ENCODE results near the gene TXNL4A.

DNA sequence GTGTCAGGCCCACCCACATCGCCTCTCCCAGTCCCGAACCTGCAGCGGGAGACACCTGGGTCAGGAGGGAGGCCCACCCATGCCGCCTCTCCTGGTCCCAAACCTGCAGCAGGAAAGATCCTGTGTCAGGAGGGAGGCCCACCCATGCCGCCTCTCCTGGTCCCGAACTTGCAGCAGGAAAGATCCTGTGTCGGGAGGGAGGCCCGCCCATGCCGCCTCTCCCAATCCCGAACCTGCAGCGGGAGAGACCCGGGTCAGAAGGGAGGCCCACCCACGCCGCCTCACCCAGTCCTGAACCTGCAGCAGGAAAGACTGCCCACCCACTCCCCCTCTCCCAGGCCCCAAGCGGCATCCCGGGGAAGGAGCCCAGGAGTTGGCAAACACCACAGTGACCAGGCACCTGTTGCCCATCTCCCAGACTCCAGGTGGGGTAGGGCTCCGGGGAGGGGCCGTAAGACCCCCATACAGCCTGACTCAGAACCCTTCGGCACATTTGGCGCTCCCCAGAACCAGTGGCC, 44.7 kb downstream of the TXNL4A start:
- TF ChIP-seq EZH2phosphoT487 (IDR thresholded peaks at IDR 0.05) (no peak), EZH2 (IDR thresholded peaks at IDR 0.05) (no peak)
- TF ChIP-seq, protein P1, sequence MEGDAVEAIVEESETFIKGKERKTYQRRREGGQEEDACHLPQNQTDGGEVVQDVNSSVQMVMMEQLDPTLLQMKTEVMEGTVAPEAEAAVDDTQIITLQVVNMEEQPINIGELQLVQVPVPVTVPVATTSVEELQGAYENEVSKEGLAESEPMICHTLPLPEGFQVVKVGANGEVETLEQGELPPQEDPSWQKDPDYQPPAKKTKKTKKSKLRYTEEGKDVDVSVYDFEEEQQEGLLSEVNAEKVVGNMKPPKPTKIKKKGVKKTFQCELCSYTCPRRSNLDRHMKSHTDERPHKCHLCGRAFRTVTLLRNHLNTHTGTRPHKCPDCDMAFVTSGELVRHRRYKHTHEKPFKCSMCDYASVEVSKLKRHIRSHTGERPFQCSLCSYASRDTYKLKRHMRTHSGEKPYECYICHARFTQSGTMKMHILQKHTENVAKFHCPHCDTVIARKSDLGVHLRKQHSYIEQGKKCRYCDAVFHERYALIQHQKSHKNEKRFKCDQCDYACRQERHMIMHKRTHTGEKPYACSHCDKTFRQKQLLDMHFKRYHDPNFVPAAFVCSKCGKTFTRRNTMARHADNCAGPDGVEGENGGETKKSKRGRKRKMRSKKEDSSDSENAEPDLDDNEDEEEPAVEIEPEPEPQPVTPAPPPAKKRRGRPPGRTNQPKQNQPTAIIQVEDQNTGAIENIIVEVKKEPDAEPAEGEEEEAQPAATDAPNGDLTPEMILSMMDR (IDR thresholded peaks at IDR 0.05): no peak
